PC-9 (cell line): ENCODE measurements around the gene UBE2Z. TPM values are rescaled to one million over a fixed set of nuclear protein-coding genes. Genes with fewer than 3 reads are reported as not detected.
A peak's percentile ranks its signal among the peaks of the same experiment; 100 is the strongest.

Source experiments
- BruUV-seq: library from RNA; stranded (reverse); fragments of 400-500 nt; replicated peaks from 2 replicates; lab custom pipeline; 2021; lab: Mats Ljungman, UMichigan
- CTCF ChIA-PET: fragments of 300-600 bp; sonication (Branson Sonifier 250); formaldehyde crosslinking; loops from one replicate; lab custom pipeline; 2022; ENCODE audit warnings: antibody characterized with exemption; lab: Charles Lee
- POLR2A ChIA-PET: fragments of 300-600 bp; sonication (Branson Sonifier 250); formaldehyde crosslinking; loops from one replicate; lab custom pipeline; 2022; ENCODE audit warnings: antibody characterized with exemption; ENCODE audit not compliant: unreplicated experiment; lab: Charles Lee
- DNase-seq, 2 experiments: peaks; one replicate each; pipeline versions ENCODE4 v3.0.0 to v3.0.0-alpha.2; 2015 to 2022; ENCODE audit warnings: mixed read lengths in 1 of 2
- H2AFZ ChIP-seq: fragments of 200-600 bp; sonication (generic); 2 replicates; pipeline ENCODE4 v1.8.1; 2017; ENCODE audit warnings: antibody characterized with exemption
- H3F3A ChIP-seq: fragments of 200-600 bp; sonication (generic); 2 replicates; pipeline ENCODE4 v1.8.1; 2017; ENCODE audit warnings: antibody characterized with exemption, mild to moderate bottlenecking, low read depth; ENCODE audit not compliant: insufficient read depth
- H3K27ac ChIP-seq: fragments of 200-600 bp; sonication (generic); 2 replicates; pipeline ENCODE4 v1.6.1; 2016; ENCODE audit warnings: mixed run types
- H3K27me3 ChIP-seq: fragments of 200-600 bp; sonication (generic); 2 replicates; pipeline ENCODE4 v1.6.1; 2016; ENCODE audit warnings: low read depth, mixed run types; ENCODE audit not compliant: insufficient read depth
- H3K36me3 ChIP-seq: fragments of 200-600 bp; sonication (generic); 2 replicates; pipeline ENCODE4 v1.6.1; 2016; ENCODE audit warnings: low read depth, mixed run types
- H3K4me1 ChIP-seq: fragments of 200-600 bp; sonication (generic); replicated peaks from 2 replicates; pipeline ENCODE4 v1.6.1; 2016; ENCODE audit warnings: mixed run types; ENCODE audit not compliant: insufficient read depth
- H3K4me2 ChIP-seq: fragments of 200-600 bp; sonication (generic); 2 replicates; pipeline ENCODE4 v1.6.1; 2017; ENCODE audit warnings: mixed run types
- H3K4me3 ChIP-seq: fragments of 200-600 bp; sonication (generic); 2 replicates; pipeline ENCODE4 v1.6.1; 2016; ENCODE audit warnings: mixed run types
- H3K79me2 ChIP-seq: fragments of 200-600 bp; sonication (generic); 2 replicates; pipeline ENCODE4 v1.6.1; 2017; ENCODE audit warnings: low read depth, mixed run types
- H3K9me2 ChIP-seq: fragments of 200-600 bp; sonication (generic); 2 replicates; pipeline ENCODE4 v1.8.1; 2017; ENCODE audit warnings: mild to moderate bottlenecking; ENCODE audit not compliant: insufficient read depth
- H3K9me3 ChIP-seq: fragments of 200-600 bp; sonication (generic); 2 replicates; pipeline ENCODE4 v1.8.1; 2016; ENCODE audit warnings: low read depth; ENCODE audit not compliant: insufficient read depth
- H4K20me1 ChIP-seq: fragments of 200-600 bp; sonication (generic); 2 replicates; pipeline ENCODE4 v1.8.1; 2017; ENCODE audit not compliant: insufficient read depth
- EZH2 ChIP-seq: fragments of 200-600 bp; sonication (generic); IDR thresholded peaks from 2 replicates; pipeline ENCODE4 v1.8.0; 2017; ENCODE audit warnings: antibody characterized with exemption, low read depth
- intact Hi-C: fragments of 100-400 bp; cut with micrococcal nuclease; formaldehyde crosslinking; loops from one replicate; pipeline ENCODE4 v1.10.0; 2022; ENCODE audit not compliant: unreplicated experiment
- total RNA-seq: library from RNA; stranded (reverse); gene quantifications from 2 replicates; pipeline ENCODE4 v1.2.3, GENCODE V29; 2021
- TF ChIP-seq, protein P1 (sequence below): fragments of 200-600 bp; sonication (generic); conservative IDR thresholded peaks from 2 replicates; pipeline ENCODE4 v1.6.1; 2017; ENCODE audit warnings: mixed run types, antibody characterized with exemption, mild to moderate bottlenecking, moderate library complexity

Gene UBE2Z
- total RNA-seq, 1 experiment from 2014 or later = 99.4 TPM

DNA sequence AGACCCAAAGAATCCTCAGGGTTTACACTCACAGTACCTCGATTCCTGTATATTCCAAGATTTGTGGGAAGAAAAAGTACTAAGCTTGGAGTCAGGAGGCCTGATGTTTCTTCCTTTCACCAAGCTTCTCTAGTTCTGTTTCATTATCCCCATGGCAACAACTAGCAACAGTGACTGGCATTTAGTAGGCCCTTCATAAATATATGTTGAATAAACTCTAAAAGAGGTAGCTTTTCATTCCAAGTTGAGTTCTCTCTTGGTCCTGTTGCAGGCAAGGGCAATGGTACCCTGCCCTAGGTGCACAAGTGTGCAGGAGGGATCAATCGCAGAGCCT lies 527 bp upstream of the UBE2Z start:
- H4K20me1 ChIP-seq = peaks cover 37% of the 10 kb centered on the region
- H3K4me3 ChIP-seq = peak overlapping the region; percentile 89
- H3K79me2 ChIP-seq = peaks cover 41% of the 10 kb centered on the region
- H3K9me2 ChIP-seq = no peaks in the 10 kb centered on the region
- DNase-seq = peak in 1 of 2 experiments; percentile 64
- TSS peak; percentile 74 for BruUV-seq
- CTCF ChIA-PET = interaction anchor here (0.6 to 1.4 kb wide), 3 partner anchors 23 to 295 kb away, joined by 3 to 6 read pairs (median 4); no protein-coding TSS in a partner anchor
- H3K27me3 ChIP-seq = no peaks in the 10 kb centered on the region
- peak overlapping the region; percentile 99 for H3K4me2 ChIP-seq
- H3K36me3 ChIP-seq = peaks cover 20% of the 10 kb centered on the region
- H3K27ac ChIP-seq = peak overlapping the region; percentile 90
- peaks cover 33% of the 10 kb centered on the region for H3K4me1 ChIP-seq
- peaks cover 25% of the 10 kb centered on the region for H3F3A ChIP-seq
- H2AFZ ChIP-seq = peak overlapping the region; percentile 83
- intact Hi-C loops = loop anchor here (1.0 kb wide), 1 partner anchor 15 kb away; the partner anchor contains the start of gene ATP5MC1
- POLR2A ChIA-PET = interaction anchor here (0.5 to 1.0 kb wide), 4 partner anchors 13 to 183 kb away, joined by 3 to 5 read pairs (median 4); partner anchors contain the start of gene ATP5MC1
- TF ChIP-seq EZH2 = no peak
- TF ChIP-seq, protein P1, sequence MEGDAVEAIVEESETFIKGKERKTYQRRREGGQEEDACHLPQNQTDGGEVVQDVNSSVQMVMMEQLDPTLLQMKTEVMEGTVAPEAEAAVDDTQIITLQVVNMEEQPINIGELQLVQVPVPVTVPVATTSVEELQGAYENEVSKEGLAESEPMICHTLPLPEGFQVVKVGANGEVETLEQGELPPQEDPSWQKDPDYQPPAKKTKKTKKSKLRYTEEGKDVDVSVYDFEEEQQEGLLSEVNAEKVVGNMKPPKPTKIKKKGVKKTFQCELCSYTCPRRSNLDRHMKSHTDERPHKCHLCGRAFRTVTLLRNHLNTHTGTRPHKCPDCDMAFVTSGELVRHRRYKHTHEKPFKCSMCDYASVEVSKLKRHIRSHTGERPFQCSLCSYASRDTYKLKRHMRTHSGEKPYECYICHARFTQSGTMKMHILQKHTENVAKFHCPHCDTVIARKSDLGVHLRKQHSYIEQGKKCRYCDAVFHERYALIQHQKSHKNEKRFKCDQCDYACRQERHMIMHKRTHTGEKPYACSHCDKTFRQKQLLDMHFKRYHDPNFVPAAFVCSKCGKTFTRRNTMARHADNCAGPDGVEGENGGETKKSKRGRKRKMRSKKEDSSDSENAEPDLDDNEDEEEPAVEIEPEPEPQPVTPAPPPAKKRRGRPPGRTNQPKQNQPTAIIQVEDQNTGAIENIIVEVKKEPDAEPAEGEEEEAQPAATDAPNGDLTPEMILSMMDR = no peak
- H3K9me3 ChIP-seq = no peaks in the 10 kb centered on the region

- Histone ChIP-seq H4K20me1 (peaks cover 48% of the 10 kb centered on the region), H3K4me3 (peak overlapping the region; percentile 89), H2AFZ (peak overlapping the region; percentile 83; the same call in 1 of the 2 replicates), H3K79me2 (peaks cover 54% of the 10 kb centered on the region), H3K27ac (peak overlapping the region; percentile 90), H3K9me3 (no peaks in the 10 kb centered on the region), H3F3A (peaks cover 28% of the 10 kb centered on the region), H3K27me3 (no peaks in the 10 kb centered on the region), H3K36me3 (peaks cover 30% of the 10 kb centered on the region), H3K4me2 (peak overlapping the region; percentile 99), H3K4me1 (peaks cover 33% of the 10 kb centered on the region), H3K9me2 (no peaks in the 10 kb centered on the region)
- TF ChIP-seq, protein P1 = no peak
- no peak for TF ChIP-seq EZH2
- POLR2A ChIA-PET = interaction anchor here (0.6 kb wide), 1 partner anchor 16 kb away, joined by 3 read pairs; the partner anchor contains the start of gene ATP5MC1
- DNase-seq = peak; percentile 73 to 90
- no TSS peak for BruUV-seq
- CTCF ChIA-PET = interaction anchor here (0.6 to 0.7 kb wide), 3 partner anchors 52 to 106 kb away, joined by 3 to 15 read pairs (median 9); no protein-coding TSS in a partner anchor
- intact Hi-C loops = loop anchor here (1.0 kb wide), 1 partner anchor 17 kb away; the partner anchor contains the start of gene ATP5MC1
Observed at GRCh38 chr17:48908853-48909394, 717 bp downstream of the UBE2Z start.

DNA sequence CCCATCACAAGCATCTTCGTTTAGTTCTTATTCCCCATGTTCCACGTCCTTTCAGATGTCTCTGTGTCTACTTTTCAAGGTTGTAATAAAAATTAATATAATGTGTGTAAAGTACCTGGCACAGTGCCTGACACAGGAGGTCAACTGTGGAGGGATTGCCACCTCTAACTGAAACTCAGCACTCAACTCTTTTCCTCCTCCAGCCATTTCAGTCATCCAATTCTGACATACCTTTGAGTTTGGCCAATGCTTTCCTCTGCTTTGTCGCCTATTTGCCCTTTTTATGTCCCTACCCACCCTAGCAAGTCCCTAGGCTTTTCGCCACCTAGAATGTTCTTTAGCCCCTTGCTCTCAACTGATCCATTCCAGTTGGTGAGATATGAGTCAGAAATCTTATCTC lies 1.6 kb downstream of the UBE2Z start:
- Histone ChIP-seq H3K9me3 (no peaks in the 10 kb centered on the region), H3K4me3 (peak overlapping the region; percentile 89), H3K27ac (no peak overlapping the region), H3F3A (peaks cover 36% of the 10 kb centered on the region), H3K4me2 (peak overlapping the region; percentile 99), H3K79me2 (peaks cover 62% of the 10 kb centered on the region), H3K9me2 (no peaks in the 10 kb centered on the region), H4K20me1 (peaks cover 56% of the 10 kb centered on the region), H3K36me3 (peaks cover 36% of the 10 kb centered on the region), H2AFZ (no peak overlapping the region), H3K4me1 (peaks cover 35% of the 10 kb centered on the region), H3K27me3 (no peaks in the 10 kb centered on the region)
- BruUV-seq = TSS peak; percentile 24
- ChIA-PET CTCF (no interaction called here), POLR2A (interaction anchor here (0.6 kb wide), 1 partner anchor 17 kb away, joined by 3 read pairs; the partner anchor contains the start of gene ATP5MC1)
- TF ChIP-seq, protein P1 = no peak
- TF ChIP-seq EZH2 = no peak
- no peak for DNase-seq
- intact Hi-C loops = no loop called here
